Right lung (tissue), 5 donors: ENCODE data around the gene CYB5R3. TPM values are rescaled to one million over a fixed set of nuclear protein-coding genes. Genes with fewer than 3 reads are reported as not detected.
"Not testable (repeated sequence)": the region's sequence is repeated elsewhere in the genome, so short reads cannot be mapped to it uniquely, and the experiment has no call there.

Source experiments
- DNase-seq, 2 donors: peaks; one replicate each; pipeline ENCODE4 v3.0.0-alpha.2; 2013
- polyA plus RNA-seq, 5 donors: library from polyadenylated mRNA; unstranded; fragments of 120-200 nt; gene quantifications; one replicate each; pipeline versions ENCODE4 v1.2.1 to v1.2.3, GENCODE V29; 2013; ENCODE audit warnings: inconsistent platforms in 1 of 5, low replicate concordance in 1 of 5; ENCODE audit not compliant: insufficient read length in 5 of 5, insufficient read depth in 1 of 5

Gene CYB5R3
- polyA plus RNA-seq, 5 donors, result 120 to 176 (median 128) TPM

DNA sequence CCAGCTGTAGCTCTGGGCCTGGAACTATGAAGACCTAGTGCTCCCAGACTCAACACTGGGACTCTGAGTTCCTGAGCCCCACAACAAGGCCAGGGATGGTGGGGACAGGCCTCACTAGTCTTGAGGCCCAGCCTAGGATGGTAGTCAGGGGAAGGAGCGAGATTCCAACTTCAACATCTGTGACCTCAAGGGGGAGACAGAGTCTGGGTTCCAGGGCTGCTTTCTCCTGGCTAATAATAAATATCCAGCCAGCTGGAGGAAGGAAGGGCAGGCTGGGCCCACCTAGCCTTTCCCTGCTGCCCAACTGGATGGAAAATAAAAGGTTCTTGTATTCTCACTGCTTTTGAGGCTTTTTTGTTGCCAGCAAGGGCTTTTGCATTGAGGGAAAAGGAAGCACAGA lies 75.1 kb downstream of the CYB5R3 start:
- DNase-seq, result not testable (repeated sequence)

DNA sequence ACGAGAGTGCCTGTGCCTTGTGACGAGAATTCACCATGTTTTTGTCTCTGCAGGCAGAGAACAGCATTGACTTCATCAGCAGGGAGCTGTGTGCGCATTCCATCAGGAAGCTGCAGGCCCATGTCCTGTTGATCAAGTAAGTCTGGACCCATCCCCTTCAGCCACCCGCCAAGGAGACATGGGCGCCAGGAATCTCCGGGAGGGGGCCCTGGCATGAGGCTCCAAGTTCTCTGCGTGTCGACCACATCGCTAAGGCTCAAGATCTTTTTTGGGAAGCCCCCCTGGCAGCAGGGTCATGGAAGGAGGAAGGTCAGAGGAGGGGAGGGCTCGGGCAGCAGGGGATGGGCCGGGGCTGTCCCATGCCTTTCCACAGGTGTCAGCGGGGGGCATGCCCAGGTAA lies 78.1 kb downstream of the CYB5R3 start:
- not testable (repeated sequence) for DNase-seq

DNA sequence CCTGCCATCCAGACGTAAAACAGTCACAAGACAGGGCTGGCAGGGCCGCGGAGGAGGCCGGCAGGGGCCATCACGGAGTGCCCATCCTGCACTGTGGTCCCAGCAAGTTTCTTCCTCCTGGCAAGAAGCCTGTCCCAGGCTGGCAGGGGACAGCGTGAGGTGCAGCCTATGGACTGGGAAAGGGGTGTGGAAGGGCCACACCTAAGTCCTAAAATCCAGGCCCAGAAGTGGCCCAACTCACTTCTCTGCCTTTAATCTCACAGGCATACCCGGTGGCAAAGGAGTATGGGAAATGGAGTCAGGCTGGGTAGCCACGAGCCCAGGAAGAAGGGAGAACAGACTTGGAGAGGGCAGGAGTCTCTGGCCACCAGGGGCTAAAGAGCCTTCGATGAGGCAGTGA lies 78.6 kb downstream of the CYB5R3 start:
- not testable (repeated sequence) for DNase-seq

DNA sequence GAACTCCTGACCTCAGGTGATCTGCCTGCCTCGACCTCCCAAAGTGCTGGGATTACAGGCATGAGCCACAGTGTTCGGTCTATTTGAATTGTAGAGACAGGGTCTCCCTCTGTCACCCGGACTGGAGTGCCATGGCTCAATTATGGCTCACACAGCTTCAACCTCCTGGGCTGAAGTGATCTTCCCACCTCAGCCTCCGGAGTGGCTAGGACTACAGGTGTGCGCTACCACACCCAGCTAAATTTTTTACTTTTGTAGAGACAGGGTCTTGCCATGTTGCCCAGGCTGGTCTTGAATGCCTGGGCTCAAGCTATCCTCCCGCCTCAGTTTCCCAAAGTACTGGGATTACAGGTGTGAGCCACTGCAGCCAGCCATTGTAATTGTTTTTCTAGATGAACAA lies 81.2 kb downstream of the CYB5R3 start:
- not testable (repeated sequence) for DNase-seq

Other genes with a start within 250 kb of the CYB5R3 start
- gene NFAM1, start 217.0 kb downstream of the CYB5R3 start, polyA plus RNA-seq, result 1 to 10 TPM in 3 of 5 donors, under 1 TPM in 2; 0.60 to 1.4 (median 1.2) TPM
- gene RRP7A, start 129.6 kb downstream of the CYB5R3 start, polyA plus RNA-seq, result 10 to 100 TPM; 25.8 to 45.9 (median 29.5) TPM
- gene SERHL2, start 95.4 kb downstream of the CYB5R3 start, polyA plus RNA-seq, result 10 to 100 TPM in 1 of 5 donors, 1 to 10 TPM in 4; 5.8 to 11.8 (median 7.2) TPM
- 100 to 1,000 TPM; 106 to 116 (median 111) TPM for gene POLDIP3, start 34.5 kb downstream of the CYB5R3 start, polyA plus RNA-seq
- under 1 TPM in 2 of 5 donors, not detected in 3; 0.15 to 0.18 TPM for gene ATP5MGL, start 8.8 kb downstream of the CYB5R3 start, polyA plus RNA-seq
- gene A4GALT, start 71.5 kb upstream of the CYB5R3 start, polyA plus RNA-seq, result 1 to 10 TPM; 1.8 to 4.8 (median 2.7) TPM
- gene ARFGAP3, start 207.9 kb upstream of the CYB5R3 start, polyA plus RNA-seq, result 10 to 100 TPM; 45.8 to 56.5 (median 50.8) TPM